ENCODE measurements around the gene CCN2. TPM values are rescaled to one million over a fixed set of nuclear protein-coding genes. Genes with fewer than 3 reads are reported as not detected.

CCN2 gene
- total RNA-seq (2022; extraction: Qiagen RNA extraction): 108 to 197 TPM (median 152 TPM) in 5 replicates

DNA sequence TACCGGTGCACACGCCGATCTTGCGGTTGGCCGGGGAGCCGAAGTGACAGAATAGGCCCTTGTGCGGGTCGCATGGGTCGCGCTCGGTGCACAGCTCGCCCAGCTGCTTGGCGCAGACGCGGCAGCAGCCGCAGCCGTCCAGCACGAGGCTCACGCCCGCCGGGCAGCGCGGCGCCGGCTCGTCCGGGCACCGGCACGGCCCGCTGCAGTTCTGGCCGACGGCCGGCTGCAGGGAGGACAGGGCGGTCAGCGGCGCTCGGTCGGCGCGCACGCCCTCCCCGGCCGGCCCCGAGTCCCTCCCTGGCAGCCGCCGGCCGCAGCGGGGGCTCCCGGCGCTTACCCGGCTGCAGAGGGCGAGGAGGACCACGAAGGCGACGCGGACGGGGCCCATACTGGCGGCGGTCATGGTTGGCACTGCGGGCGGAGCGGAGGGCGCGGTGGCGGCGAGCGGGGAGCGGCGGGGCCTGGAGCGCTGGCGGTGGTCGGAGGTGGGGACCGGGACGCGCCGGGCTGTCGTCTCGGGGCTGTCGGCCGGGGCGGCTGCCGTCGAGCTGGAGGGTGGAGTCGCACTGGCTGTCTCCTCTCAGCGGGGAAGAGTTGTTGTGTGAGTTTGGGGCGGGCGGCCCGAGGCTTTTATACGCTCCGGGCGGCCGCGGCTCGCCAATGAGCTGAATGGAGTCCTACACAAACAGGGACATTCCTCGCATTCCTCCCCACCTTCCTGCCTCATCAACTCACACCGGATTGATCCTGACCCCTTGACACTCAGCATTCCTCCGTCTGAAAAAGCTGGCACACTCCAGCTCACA lies at the start of gene CCN2:
Gene CCN2, minus strand, starts transcription at position 606 of the 809 bp plus-strand sequence. Its CDS starts 200 bp downstream, at position 406.

Other genes with a start within 250 kb of the CCN2 start
- not detected in 5 replicates for gene OR2A4, start 250.0 kb downstream of the CCN2 start, total RNA-seq (2022; extraction: Qiagen RNA extraction)
- not detected in 5 replicates for gene CTAGE9, start 240.4 kb downstream of the CCN2 start, total RNA-seq (2022; extraction: Qiagen RNA extraction)
- gene ENPP1, start 143.4 kb downstream of the CCN2 start, total RNA-seq (2022; extraction: Qiagen RNA extraction): 1.2 to 1.6 TPM (median 1.6 TPM) in 5 replicates